HG03039 (cell line): Measurements from ENCODE around the gene BAZ2B.
A peak's percentile ranks its signal among the peaks of the same experiment; 100 is the strongest.
"Not testable (repeated sequence)": the region's sequence is repeated elsewhere in the genome, so short reads cannot be mapped to it uniquely, and the experiment has no call there.

ENCODE experiments used
- ATAC-seq: cut with Tn5 transposase; IDR thresholded peaks from one replicate; pipeline ENCODE4 v1.9.1; 2021; ENCODE audit warnings: mild to moderate bottlenecking, moderate library complexity; ENCODE audit not compliant: unreplicated experiment

Gene BAZ2B

GRCh38 chr2:159542101-159542500 is 74.2 kb downstream of the BAZ2B start:
- ATAC-seq: no peak

- ATAC-seq: no peak
Measured at GRCh38 chr2:159539701-159540100, 76.6 kb downstream of the BAZ2B start.

- ATAC-seq: no peak
Measured at GRCh38 chr2:159538801-159539200, 77.5 kb downstream of the BAZ2B start.

GRCh38 chr2:159535261-159535660 is 81.1 kb downstream of the BAZ2B start:
- not testable (repeated sequence) for ATAC-seq

- ATAC-seq: no peak
Measured at GRCh38 chr2:159531475-159531874, 84.9 kb downstream of the BAZ2B start.

- ATAC-seq: no peak
Measured at GRCh38 chr2:159526433-159526832, 89.9 kb downstream of the BAZ2B start.

- ATAC-seq: no peak
Measured at GRCh38 chr2:159525012-159525411, 91.3 kb downstream of the BAZ2B start.

GRCh38 chr2:159521272-159521671 is 95.1 kb downstream of the BAZ2B start:
- ATAC-seq: no peak

- ATAC-seq: no peak
Measured at GRCh38 chr2:159518321-159519005, 97.9 kb downstream of the BAZ2B start.

- peak; percentile 90 for ATAC-seq
Measured at GRCh38 chr2:159516241-159516758, 100.0 kb downstream of the BAZ2B start.

- ATAC-seq: no peak
Measured at GRCh38 chr2:159515441-159515840, 100.9 kb downstream of the BAZ2B start.

- no peak for ATAC-seq
Measured at GRCh38 chr2:159513745-159514144, 102.6 kb downstream of the BAZ2B start.

- no peak for ATAC-seq
Measured at GRCh38 chr2:159508140-159508539, 108.2 kb downstream of the BAZ2B start.

GRCh38 chr2:159506764-159507440 is 109.4 kb downstream of the BAZ2B start:
- ATAC-seq: no peak

- no peak for ATAC-seq
Measured at GRCh38 chr2:159506202-159506601, 110.1 kb downstream of the BAZ2B start.

GRCh38 chr2:159505196-159505595 is 111.2 kb downstream of the BAZ2B start:
- ATAC-seq: no peak

- ATAC-seq: no peak
Measured at GRCh38 chr2:159501743-159502142, 114.6 kb downstream of the BAZ2B start.

GRCh38 chr2:159497847-159498246 is 118.5 kb downstream of the BAZ2B start:
- no peak for ATAC-seq

- no peak for ATAC-seq
Measured at GRCh38 chr2:159497256-159497655, 119.1 kb downstream of the BAZ2B start.

- no peak for ATAC-seq
Measured at GRCh38 chr2:159489476-159489875, 126.9 kb downstream of the BAZ2B start.

GRCh38 chr2:159484532-159484931 is 131.8 kb downstream of the BAZ2B start:
- no peak for ATAC-seq

GRCh38 chr2:159476329-159476728 is 140.0 kb downstream of the BAZ2B start:
- ATAC-seq: no peak
